ENCODE results near the gene MYCN.
"Not testable (repeated sequence)": the region's sequence is repeated elsewhere in the genome, so short reads cannot be mapped to it uniquely, and the experiment has no call there.

MYCN gene

GRCh38 chr2:15939854-15940660 lies at the start of gene MYCN:
TSS of gene MYCN (plus strand) at chr2:15940550. CDS start at chr2:15942065, 1,515 bp downstream.
- peak; percentile 84 for DNase-seq (ENCODE audit: low spot score)

GRCh38 chr2:15890936-15891905 lies 49.1 kb upstream of the MYCN start:
- DNase-seq (ENCODE audit: low spot score), result peak; percentile 51

- no peak for DNase-seq (ENCODE audit: low spot score)
These were observed 48.0 kb upstream of the MYCN start for GRCh38 chr2:15892151-15892880.

GRCh38 chr2:15893085-15893484 lies 47.3 kb upstream of the MYCN start:
- DNase-seq (ENCODE audit: low spot score), result no peak

- DNase-seq (ENCODE audit: low spot score), result no peak
These were observed 46.5 kb upstream of the MYCN start for GRCh38 chr2:15893689-15894480.

- no peak for DNase-seq (ENCODE audit: low spot score)
These were observed 45.7 kb upstream of the MYCN start for GRCh38 chr2:15894481-15895144.

GRCh38 chr2:15895615-15896469 lies 44.5 kb upstream of the MYCN start:
- DNase-seq (ENCODE audit: low spot score), result no peak

GRCh38 chr2:15896859-15897258 lies 43.5 kb upstream of the MYCN start:
- DNase-seq (ENCODE audit: low spot score), result no peak

- DNase-seq (ENCODE audit: low spot score), result no peak
These were observed 42.8 kb upstream of the MYCN start for GRCh38 chr2:15897431-15898098.

GRCh38 chr2:15899327-15899612 lies 41.1 kb upstream of the MYCN start:
- DNase-seq (ENCODE audit: low spot score), result no peak

- DNase-seq (ENCODE audit: low spot score), result no peak
These were observed 40.4 kb upstream of the MYCN start for GRCh38 chr2:15899751-15900493.

GRCh38 chr2:15901095-15901807 lies 39.1 kb upstream of the MYCN start:
- DNase-seq (ENCODE audit: low spot score), result no peak

GRCh38 chr2:15901808-15902130 lies 38.6 kb upstream of the MYCN start:
- no peak for DNase-seq (ENCODE audit: low spot score)

- not testable (repeated sequence) for DNase-seq (ENCODE audit: low spot score)
These were observed 36.4 kb upstream of the MYCN start for GRCh38 chr2:15903910-15904309.

GRCh38 chr2:15905267-15905645 lies 35.1 kb upstream of the MYCN start:
- no peak for DNase-seq (ENCODE audit: low spot score)

GRCh38 chr2:15905986-15906491 lies 34.3 kb upstream of the MYCN start:
- DNase-seq (ENCODE audit: low spot score), result no peak

GRCh38 chr2:15906778-15907177 lies 33.6 kb upstream of the MYCN start:
- DNase-seq (ENCODE audit: low spot score), result no peak
